Liver (tissue), 9 donors: ENCODE data around the gene RASSF8. TPM values are rescaled to one million over a fixed set of nuclear protein-coding genes. Genes with fewer than 3 reads are reported as not detected.

Experiments
- DNase-seq: peaks from one replicate; pipeline ENCODE4 v3.0.0-alpha.2; 2017; ENCODE audit warnings: low spot score
- H3K27ac ChIP-seq, 2 donors: one replicate each; pipeline ENCODE4 v1.7.0; 2013; ENCODE audit warnings: inconsistent platforms in 2 of 2, low read length in 2 of 2, control low read depth in 1 of 2, low read depth in 1 of 2, mild to moderate bottlenecking in 1 of 2
- H3K27me3 ChIP-seq, 4 donors: one replicate each; pipeline versions ENCODE4 v1.6.1 to v1.7.0; 2013; ENCODE audit warnings: low read length in 3 of 4, inconsistent platforms in 1 of 4, mild to moderate bottlenecking in 1 of 4, moderate library complexity in 1 of 4; ENCODE audit not compliant: control insufficient read depth in 4 of 4, insufficient read depth in 4 of 4
- H3K36me3 ChIP-seq, 4 donors: one replicate each; pipeline versions ENCODE4 v1.6.1 to v1.7.0; 2013; ENCODE audit warnings: low read length in 3 of 4, mild to moderate bottlenecking in 3 of 4, low read depth in 1 of 4, moderate library complexity in 1 of 4; ENCODE audit not compliant: control insufficient read depth in 4 of 4, insufficient read depth in 3 of 4
- H3K4me1 ChIP-seq, 4 donors: one replicate each; pipeline versions ENCODE4 v1.6.1 to v1.7.0; 2013; ENCODE audit warnings: low read length in 3 of 4, mild to moderate bottlenecking in 3 of 4, moderate library complexity in 1 of 4; ENCODE audit not compliant: control insufficient read depth in 4 of 4, insufficient read depth in 4 of 4
- H3K4me3 ChIP-seq, 3 donors: one replicate each; pipeline versions ENCODE4 v1.6.1 to v1.7.0; 2013; ENCODE audit warnings: low read length in 3 of 3, control low read depth in 1 of 3, low read depth in 1 of 3, mild to moderate bottlenecking in 1 of 3
- H3K9ac ChIP-seq, 2 donors: one replicate each; pipeline ENCODE4 v1.7.0; 2013; ENCODE audit warnings: low read length in 2 of 2, mild to moderate bottlenecking in 2 of 2, moderate library complexity in 2 of 2, control low read depth in 1 of 2, low read depth in 1 of 2
- H3K9me3 ChIP-seq, 4 donors: one replicate each; pipeline versions ENCODE4 v1.6.1 to v1.7.0; 2013; ENCODE audit warnings: low read length in 3 of 4; ENCODE audit not compliant: control insufficient read depth in 4 of 4
- ATF3 ChIP-seq: IDR thresholded peaks from 2 replicates; pipeline ENCODE4 v1.6.1; 2016; ENCODE audit warnings: antibody characterized with exemption
- CTCF ChIP-seq: fragments of 150-350 bp; IDR thresholded peaks from 2 replicates; pipeline ENCODE4 v1.5.1; 2017; ENCODE audit warnings: improper control_type of control experiment, low read depth, low read length; ENCODE audit not compliant: missing input control
- EGR1 ChIP-seq, 2 donors: IDR thresholded peaks; 2 replicates each; pipeline ENCODE4 v1.6.1; 2016 to 2018; ENCODE audit warnings: antibody characterized with exemption in 2 of 2, low read depth in 2 of 2
- FOXA1 ChIP-seq: IDR thresholded peaks from 2 replicates; pipeline ENCODE4 v1.6.1; 2016; ENCODE audit warnings: antibody characterized with exemption
- FOXA2 ChIP-seq: IDR thresholded peaks from 2 replicates; pipeline ENCODE4 v1.6.1; 2016; ENCODE audit warnings: antibody characterized with exemption
- GABPA ChIP-seq, 2 donors: IDR thresholded peaks in 1 of 2; conservative IDR thresholded peaks in 1 of 2; 2 replicates each; pipeline ENCODE4 v1.6.1; 2016; ENCODE audit warnings: antibody characterized with exemption in 2 of 2, mild to moderate bottlenecking in 1 of 2, moderate library complexity in 1 of 2
- HNF4A ChIP-seq, 2 donors: conservative IDR thresholded peaks; 2 replicates each; pipeline ENCODE4 v1.6.1; 2016; ENCODE audit warnings: antibody characterized with exemption in 2 of 2, mild to moderate bottlenecking in 2 of 2
- HNF4G ChIP-seq: IDR thresholded peaks from 2 replicates; pipeline ENCODE4 v1.6.1; 2016; ENCODE audit warnings: antibody characterized with exemption
- JUND ChIP-seq, 2 donors: IDR thresholded peaks; 2 replicates each; pipeline ENCODE4 v1.6.1; 2016; ENCODE audit warnings: antibody characterized with exemption in 2 of 2
- MAX ChIP-seq: IDR thresholded peaks from 2 replicates; pipeline ENCODE4 v1.6.1; 2016; ENCODE audit warnings: antibody characterized with exemption
- NR2F2 ChIP-seq: IDR thresholded peaks from 2 replicates; pipeline ENCODE4 v1.6.1; 2016; ENCODE audit warnings: antibody characterized with exemption
- RAD21 ChIP-seq, 2 donors: IDR thresholded peaks; 2 replicates each; pipeline ENCODE4 v1.6.1; 2016; ENCODE audit warnings: antibody characterized with exemption in 2 of 2, mild to moderate bottlenecking in 2 of 2
- REST ChIP-seq: IDR thresholded peaks from 2 replicates; pipeline ENCODE4 v1.6.1; 2016; ENCODE audit warnings: antibody characterized with exemption, mild to moderate bottlenecking
- RXRA ChIP-seq, 2 donors: IDR thresholded peaks; 2 replicates each; pipeline ENCODE4 v1.6.1; 2017 to 2018; ENCODE audit warnings: antibody characterized with exemption in 2 of 2, mild to moderate bottlenecking in 1 of 2
- SP1 ChIP-seq: IDR thresholded peaks from 2 replicates; pipeline ENCODE4 v1.6.1; 2018; ENCODE audit warnings: antibody characterized with exemption, mild to moderate bottlenecking
- TAF1 ChIP-seq: conservative IDR thresholded peaks from 2 replicates; pipeline ENCODE4 v1.6.1; 2016; ENCODE audit warnings: antibody characterized with exemption, mild to moderate bottlenecking
- YY1 ChIP-seq: IDR thresholded peaks from 2 replicates; pipeline ENCODE4 v1.6.1; 2016; ENCODE audit warnings: antibody characterized with exemption, mild to moderate bottlenecking
- ZBTB33 ChIP-seq: IDR thresholded peaks from 2 replicates; pipeline ENCODE4 v1.6.1; 2016; ENCODE audit warnings: antibody characterized with exemption
- WGBS: extraction: QIAGEN DNeasy Blood & Tissue Kit; methylation state at CpG from one replicate; pipeline ENCODE4 v1.1.7; 2013; 5-methylcytosine and 5-hydroxymethylcytosine counted together
- polyA plus RNA-seq, 2 donors: library from polyadenylated mRNA; stranded (reverse) in 1 of 2; unstranded in 1 of 2; fragments of 200-250 nt in 1 of 2; fragments of >200 nt in 1 of 2; fragmentation: Nextera tagmentation in 1 of 2; extraction: Ambion mirVana in 1 of 2; gene quantifications; one replicate each; pipeline versions ENCODE4 v1.2.1 to v1.2.3, GENCODE V29; 2013 to 2015
- total RNA-seq, 2 donors: library from RNA; depleted of rRNA; stranded (reverse); fragments of >200 nt; gene quantifications; one replicate each; pipeline ENCODE4 v1.2.3, GENCODE V29; 2014
- donor health status: healthy.
- donor health status: healthy.
- donor health status: healthy.
- donor health status: healthy.
- donor health status: healthy.

RASSF8 gene
- total and polyA plus RNA-seq, 4 donors: 1.7 to 9.4 (median 3.3) TPM

- Histone ChIP-seq H3K9me3 (no peaks in the 10 kb centered on the region), H3K36me3 (peaks cover 0 to 1% (median 0%) of the 10 kb centered on the region in 4 donors), H3K27me3 (no peaks in the 10 kb centered on the region), H3K9ac (no peak overlapping the region), H3K27ac (no peak overlapping the region), H3K4me3 (no peak overlapping the region), H3K4me1 (peaks cover 0 to 8% (median 3%) of the 10 kb centered on the region in 4 donors)
- no peak for DNase-seq
- WGBS: 93% methylated on average over 8 of the region's 8 CpGs
- no peak for TF ChIP-seq HNF4G
- TF ChIP-seq RXRA (IDR thresholded peaks at IDR 0.05): no peak
- TF ChIP-seq GABPA (IDR thresholded peaks at IDR 0.05 in 1 of 2, conservative IDR thresholded peaks at IDR 0.05 in 1 of 2): no peak
- TF ChIP-seq ATF3: no peak
- no peak for TF ChIP-seq YY1
- no peak for TF ChIP-seq MAX
- TF ChIP-seq NR2F2: no peak
- no peak for TF ChIP-seq JUND (IDR thresholded peaks at IDR 0.05)
- TF ChIP-seq TAF1: no peak
- TF ChIP-seq FOXA1: no peak
- TF ChIP-seq RAD21 (IDR thresholded peaks at IDR 0.05): no peak
- no peak for TF ChIP-seq SP1
- TF ChIP-seq CTCF: no peak
- TF ChIP-seq FOXA2: no peak
- no peak for TF ChIP-seq HNF4A (conservative IDR thresholded peaks at IDR 0.05)
- TF ChIP-seq EGR1 (IDR thresholded peaks at IDR 0.05; ENCODE audit: low read depth in 2 of 2): no peak
- TF ChIP-seq ZBTB33: no peak
- TF ChIP-seq REST: no peak
Measured at GRCh38 chr12:26058308-26058707, 99.8 kb downstream of the RASSF8 start.
